IMR-90 (cell line): ENCODE measurements around the gene USP30. TPM values are rescaled to one million over a fixed set of nuclear protein-coding genes. Genes with fewer than 3 reads are reported as not detected.

Source experiments
- ATAC-seq: fragments of 200-7000 bp; cut with Tn5 transposase; 2 replicates; pipeline ENCODE4 v1.9.1; 2020; ENCODE audit warnings: low read depth, mild to moderate bottlenecking, moderate library complexity
- BruUV-seq: library from RNA; stranded (reverse); fragments of 400-500 nt; replicated peaks from 2 replicates; lab custom pipeline; 2021; lab: Mats Ljungman, UMichigan
- CTCF ChIA-PET: fragments of 300-600 bp; formaldehyde crosslinking; extraction: SDS; loops from one replicate; lab custom pipeline; 2021; ENCODE audit warnings: antibody characterized with exemption; lab: Yijun Ruan, JAX
- POLR2A ChIA-PET: fragments of 300-600 bp; sonication (Branson Sonifier 250); formaldehyde crosslinking; loops from one replicate; lab custom pipeline; 2022; ENCODE audit warnings: antibody characterized with exemption; ENCODE audit not compliant: unreplicated experiment; lab: Charles Lee
- DNase-seq: peaks from one replicate; pipeline ENCODE4 v3.0.0; 2013
- H2AFZ ChIP-seq: replicated peaks from 2 replicates; pipeline ENCODE3; 2013; ENCODE audit warnings: low read length, mild to moderate bottlenecking; ENCODE audit not compliant: poor library complexity
- H2AK5ac ChIP-seq: 2 replicates; pipeline ENCODE4 v1.6.1; 2013; ENCODE audit warnings: low read depth, low read length, inconsistent platforms
- H2AK9ac ChIP-seq: replicated peaks from 2 replicates; pipeline ENCODE3; 2013; ENCODE audit warnings: mild to moderate bottlenecking, low read depth, low read length, moderate library complexity; ENCODE audit not compliant: poor library complexity
- H2BK120ac ChIP-seq: 2 replicates; pipeline ENCODE4 v1.6.1; 2013; ENCODE audit warnings: low read depth, low read length, inconsistent platforms
- H2BK15ac ChIP-seq: 3 replicates; pipeline ENCODE4 v1.6.1; 2013; ENCODE audit warnings: low read depth, low read length, inconsistent platforms
- H2BK20ac ChIP-seq: 2 replicates; pipeline ENCODE4 v1.6.1; 2013; ENCODE audit warnings: low read depth, mild to moderate bottlenecking, inconsistent platforms, low read length, moderate library complexity
- H2BK5ac ChIP-seq: 2 replicates; pipeline ENCODE4 v1.6.1; 2013; ENCODE audit warnings: mild to moderate bottlenecking, low read depth, low read length, inconsistent platforms; ENCODE audit not compliant: poor library complexity, severe bottlenecking
- H3K14ac ChIP-seq: replicated peaks from 2 replicates; pipeline ENCODE4 v1.6.1; 2013; ENCODE audit warnings: low read depth, low read length, inconsistent platforms
- H3K18ac ChIP-seq: 2 replicates; pipeline ENCODE4 v1.6.1; 2013; ENCODE audit warnings: low read depth, low read length, control low read depth
- H3K23ac ChIP-seq: 2 replicates; pipeline ENCODE4 v1.6.1; 2013; ENCODE audit warnings: low read depth, low read length, inconsistent platforms
- H3K27ac ChIP-seq: 2 replicates; pipeline ENCODE4 v1.5.1; 2013; ENCODE audit warnings: mild to moderate bottlenecking, control low read depth, low read length; ENCODE audit not compliant: insufficient read depth
- H3K27me3 ChIP-seq: 2 replicates; pipeline ENCODE4 v1.6.1; 2013; ENCODE audit warnings: low read length; ENCODE audit not compliant: control insufficient read depth, insufficient read depth
- H3K36me3 ChIP-seq: 2 replicates; pipeline ENCODE4 v1.6.1; 2013; ENCODE audit warnings: low read length, mixed read lengths; ENCODE audit not compliant: control insufficient read depth, insufficient read depth
- H3K4ac ChIP-seq: 2 replicates; pipeline ENCODE4 v1.6.1; 2013; ENCODE audit warnings: low read depth, low read length, inconsistent platforms
- H3K4me1 ChIP-seq: 2 replicates; pipeline ENCODE4 v1.6.1; 2013; ENCODE audit warnings: low read length, mixed read lengths; ENCODE audit not compliant: control insufficient read depth, insufficient read depth
- H3K4me2 ChIP-seq: 2 replicates; pipeline ENCODE4 v1.6.1; 2013; ENCODE audit warnings: low read depth, mild to moderate bottlenecking, control low read depth, low read length, moderate library complexity
- H3K4me3 ChIP-seq: 2 replicates; pipeline ENCODE4 v1.5.1; 2013; ENCODE audit warnings: low read depth, mild to moderate bottlenecking, control low read depth, low read length, moderate library complexity; ENCODE audit not compliant: insufficient read depth
- H3K56ac ChIP-seq: 2 replicates; pipeline ENCODE4 v1.6.1; 2013; ENCODE audit warnings: low read length, inconsistent platforms; ENCODE audit not compliant: insufficient read depth; ENCODE audit errors: extremely low read depth
- H3K79me1 ChIP-seq, 2 experiments: 2 replicates each; pipeline ENCODE4 v1.6.1; 2013; ENCODE audit warnings: low read length in 2 of 2, inconsistent platforms in 1 of 2, low read depth in 1 of 2
- H3K9ac ChIP-seq: 2 replicates; pipeline ENCODE4 v1.6.1; 2013; ENCODE audit warnings: low read depth, low read length, control low read depth
- H3K9me1 ChIP-seq: 2 replicates; pipeline ENCODE4 v1.6.1; 2013; ENCODE audit warnings: low read length, inconsistent platforms; ENCODE audit not compliant: insufficient read depth
- H3K9me3 ChIP-seq: 2 replicates; pipeline ENCODE4 v1.6.1; 2013; ENCODE audit warnings: low read length; ENCODE audit not compliant: control insufficient read depth, insufficient read depth
- H4K20me1 ChIP-seq: 2 replicates; pipeline ENCODE4 v1.6.1; 2013; ENCODE audit warnings: low read length, inconsistent platforms; ENCODE audit not compliant: insufficient read depth
- H4K5ac ChIP-seq: 2 replicates; pipeline ENCODE4 v1.6.1; 2013; ENCODE audit warnings: mild to moderate bottlenecking, low read depth, low read length, control low read depth
- H4K8ac ChIP-seq, 2 experiments: 2 replicates each; pipeline ENCODE4 v1.6.1; 2013; ENCODE audit warnings: low read depth in 2 of 2, low read length in 2 of 2, control low read depth in 1 of 2, inconsistent platforms in 1 of 2
- H4K91ac ChIP-seq: 2 replicates; pipeline ENCODE4 v1.6.1; 2013; ENCODE audit warnings: low read depth, low read length, inconsistent platforms; ENCODE audit not compliant: insufficient read depth
- BHLHE40 ChIP-seq: fragments of 150-350 bp; IDR thresholded peaks from 2 replicates; pipeline ENCODE4 v1.6.1; 2016; ENCODE audit warnings: mild to moderate bottlenecking, low read depth, low read length
- CEBPB ChIP-seq: IDR thresholded peaks from 2 replicates; pipeline ENCODE4 v1.6.1; 2012; ENCODE audit warnings: low read depth, low read length, improper control_type of control experiment
- CHD1 ChIP-seq: IDR thresholded peaks from 2 replicates; pipeline ENCODE4 v1.6.1; 2012; ENCODE audit warnings: low read depth, low read length, improper control_type of control experiment
- FOS ChIP-seq: fragments of 150-350 bp; IDR thresholded peaks from 2 replicates; pipeline ENCODE4 v1.6.1; 2016; ENCODE audit warnings: low read depth, low read length
- MAFK ChIP-seq: IDR thresholded peaks from 2 replicates; pipeline ENCODE4 v1.6.1; 2012; ENCODE audit warnings: low read depth, low read length, improper control_type of control experiment
- MAZ ChIP-seq: IDR thresholded peaks from 2 replicates; pipeline ENCODE4 v1.6.1; 2012; ENCODE audit warnings: low read depth, mild to moderate bottlenecking, low read length, improper control_type of control experiment, moderate library complexity, borderline replicate concordance
- MXI1 ChIP-seq: IDR thresholded peaks from 2 replicates; pipeline ENCODE4 v1.6.1; 2012; ENCODE audit warnings: low read depth, mild to moderate bottlenecking, low read length, moderate library complexity, borderline replicate concordance
- NFE2L2 ChIP-seq: fragments of 150-350 bp; IDR thresholded peaks from 2 replicates; pipeline ENCODE4 v1.6.1; 2016; ENCODE audit warnings: low read depth, mild to moderate bottlenecking, low read length
- POLR2A ChIP-seq: IDR thresholded peaks from 2 replicates; pipeline ENCODE4 v1.6.1; 2012; ENCODE audit warnings: mild to moderate bottlenecking, low read depth, low read length
- RAD21 ChIP-seq: IDR thresholded peaks from 2 replicates; pipeline ENCODE4 v1.6.1; 2012; ENCODE audit warnings: low read length, improper control_type of control experiment
- RFX5 ChIP-seq: IDR thresholded peaks from 2 replicates; pipeline ENCODE4 v1.8.0; 2012; ENCODE audit warnings: low read depth, mild to moderate bottlenecking, low read length, moderate library complexity
- SMC3 ChIP-seq: fragments of 150-350 bp; IDR thresholded peaks from 2 replicates; pipeline ENCODE4 v1.6.1; 2016; ENCODE audit warnings: low read depth, mild to moderate bottlenecking, antibody characterized with exemption, low read length, moderate library complexity
- WGBS, 2 experiments: methylation state at CpG; one replicate each; pipeline versions ENCODE4 v1.1.5 to v1.1.7; 2013; ENCODE audit warnings: missing lambda C conversion rate in 2 of 2; ENCODE audit not compliant: insufficient read length in 1 of 2; ENCODE audit errors: extremely low coverage in 2 of 2; 5-methylcytosine and 5-hydroxymethylcytosine counted together
- dilution Hi-C: fragments of 300-500 bp; cut with HindIII; formaldehyde crosslinking; loops from one replicate; pipeline ENCODE4 v1.14.3; 2018; ENCODE audit warnings: low sequenced_read_pairs; ENCODE audit not compliant: unreplicated experiment
- in situ Hi-C: fragments of 300-500 bp; cut with MboI; formaldehyde crosslinking; loops from 3 replicates; pipeline ENCODE4 v1.14.3; 2019; ENCODE audit warnings: low sequenced_read_pairs, inconsistent platforms, mixed read lengths
- intact Hi-C: fragments of 100-400 bp; cut with micrococcal nuclease; formaldehyde crosslinking; loops from 2 replicates; pipeline ENCODE4 v1.10.0; 2022
- polyA plus RNA-seq, 3 experiments: library from polyadenylated mRNA; depleted of rRNA; stranded (reverse); fragments of >200 nt; gene quantifications; 2 replicates each; pipeline ENCODE4 v1.2.3, GENCODE V29; 2012; ENCODE audit warnings: low replicate concordance in 1 of 3
- total RNA-seq: library from RNA; depleted of rRNA; stranded (reverse); fragments of >200 nt; gene quantifications from 2 replicates; pipeline ENCODE4 v1.2.3, GENCODE V29; 2012
- TF ChIP-seq, protein P1 (sequence below): conservative IDR thresholded peaks from 2 replicates; pipeline ENCODE4 v1.5.1; 2012; ENCODE audit warnings: mild to moderate bottlenecking, low read depth, low read length, improper control_type of control experiment
- TF ChIP-seq, protein P2 (sequence below): fragments of 150-350 bp; IDR thresholded peaks from 2 replicates; pipeline ENCODE4 v1.6.1; 2017; ENCODE audit warnings: mild to moderate bottlenecking, antibody characterized with exemption, low read length, low read depth
- TF ChIP-seq, protein P3 (sequence below): fragments of 150-350 bp; IDR thresholded peaks from 2 replicates; pipeline ENCODE4 v1.6.1; 2016; ENCODE audit warnings: low read depth, mild to moderate bottlenecking, low read length, moderate library complexity, borderline replicate concordance

USP30 gene
- total and polyA plus RNA-seq, 2 of the 4 experiments (the other 2 are of a cell fraction): 10.4 to 11.2 TPM

DNA sequence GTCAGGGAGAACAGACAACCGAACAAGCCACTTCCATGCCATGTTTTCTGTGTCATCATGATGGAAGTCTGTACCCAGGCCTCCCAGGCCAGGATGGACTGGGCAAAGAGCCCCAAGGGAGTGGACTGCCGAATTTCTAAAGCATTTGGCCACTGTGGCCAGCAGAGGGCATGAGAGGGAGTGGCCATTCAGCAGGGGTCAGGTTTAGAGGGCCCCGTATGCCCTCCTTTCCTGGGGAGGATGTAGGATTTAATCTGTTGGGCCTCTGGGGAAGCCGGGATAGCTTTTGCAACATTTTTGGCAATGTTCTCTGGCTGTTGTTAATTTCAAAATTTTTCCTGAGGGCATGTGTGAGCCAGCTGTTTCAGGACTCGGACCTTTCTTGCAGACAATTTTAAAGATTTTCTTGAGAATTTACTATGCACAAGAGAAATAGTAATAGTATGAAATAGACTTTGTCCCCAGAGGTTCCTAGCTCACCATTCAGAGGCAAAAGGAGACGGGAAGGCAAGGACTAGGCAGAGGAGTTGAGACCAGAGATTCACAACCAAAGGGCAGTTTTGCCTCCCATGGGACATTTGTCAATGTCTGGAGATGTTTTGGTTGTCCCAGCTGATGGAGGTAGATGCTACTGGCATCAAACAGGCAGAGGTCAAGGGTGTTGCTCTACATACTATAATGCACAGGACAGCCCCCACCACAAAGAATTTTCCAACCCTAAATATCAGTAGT is 82.0 kb downstream of the USP30 start:
- dilution Hi-C loops (no loop called here), intact Hi-C loops (loop anchor here (1.0 to 2.0 kb wide), 2 partner anchors 121 to 250 kb away; no protein-coding TSS in a partner anchor), in situ Hi-C loops (no loop called here)
- DNase-seq (no peak), ATAC-seq (peak; percentile 82)
- Histone ChIP-seq H3K23ac (no peak overlapping the region), H2BK120ac (no peak overlapping the region), H3K4ac (no peak overlapping the region), H4K5ac (no peak overlapping the region), H2BK5ac (no peak overlapping the region), H3K9ac (no peak overlapping the region), H3K4me1 (peaks cover 4% of the 10 kb centered on the region; the same call in 1 of the 2 replicates), H2BK15ac (no peak overlapping the region), H3K4me3 (no peak overlapping the region), H3K4me2 (no peak overlapping the region), H3K79me1 (no peaks in the 10 kb centered on the region), H3K27me3 (peaks cover 6% of the 10 kb centered on the region), H2AK9ac (peak overlapping the region; percentile 81), H3K36me3 (no peaks in the 10 kb centered on the region), H3K56ac (no peak overlapping the region), H2AK5ac (no peak overlapping the region), H3K9me1 (no peaks in the 10 kb centered on the region), H3K27ac (no peak overlapping the region), H4K8ac (no peak overlapping the region), H2AFZ (no peak overlapping the region), H2BK20ac (no peak overlapping the region), H3K18ac (no peak overlapping the region), H3K14ac (no peak overlapping the region), H4K91ac (no peak overlapping the region), H4K20me1 (no peaks in the 10 kb centered on the region), H3K9me3 (no peaks in the 10 kb centered on the region)
- ChIA-PET POLR2A (no interaction called here), CTCF (interaction anchor here (0.9 to 1.1 kb wide), 2 partner anchors 10 to 23 kb away, joined by 3 read pairs; no protein-coding TSS in a partner anchor)
- WGBS, 2 experiments: 0% methylated on average over 1 of the region's 6 CpGs; no CpG with 5 or more reads in 1 of the 2 experiments
- BruUV-seq: no TSS peak
- TF ChIP-seq MAZ (no peak), MAFK (no peak), CEBPB (no peak), MXI1 (no peak), RFX5 (no peak), SMC3 (peak; percentile 39), CHD1 (no peak), FOS (no peak), RAD21 (peak; percentile 36), POLR2A (no peak), BHLHE40 (no peak), NFE2L2 (no peak)
- TF ChIP-seq, protein P1, sequence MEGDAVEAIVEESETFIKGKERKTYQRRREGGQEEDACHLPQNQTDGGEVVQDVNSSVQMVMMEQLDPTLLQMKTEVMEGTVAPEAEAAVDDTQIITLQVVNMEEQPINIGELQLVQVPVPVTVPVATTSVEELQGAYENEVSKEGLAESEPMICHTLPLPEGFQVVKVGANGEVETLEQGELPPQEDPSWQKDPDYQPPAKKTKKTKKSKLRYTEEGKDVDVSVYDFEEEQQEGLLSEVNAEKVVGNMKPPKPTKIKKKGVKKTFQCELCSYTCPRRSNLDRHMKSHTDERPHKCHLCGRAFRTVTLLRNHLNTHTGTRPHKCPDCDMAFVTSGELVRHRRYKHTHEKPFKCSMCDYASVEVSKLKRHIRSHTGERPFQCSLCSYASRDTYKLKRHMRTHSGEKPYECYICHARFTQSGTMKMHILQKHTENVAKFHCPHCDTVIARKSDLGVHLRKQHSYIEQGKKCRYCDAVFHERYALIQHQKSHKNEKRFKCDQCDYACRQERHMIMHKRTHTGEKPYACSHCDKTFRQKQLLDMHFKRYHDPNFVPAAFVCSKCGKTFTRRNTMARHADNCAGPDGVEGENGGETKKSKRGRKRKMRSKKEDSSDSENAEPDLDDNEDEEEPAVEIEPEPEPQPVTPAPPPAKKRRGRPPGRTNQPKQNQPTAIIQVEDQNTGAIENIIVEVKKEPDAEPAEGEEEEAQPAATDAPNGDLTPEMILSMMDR: peak; percentile 38
- TF ChIP-seq, protein P2, sequence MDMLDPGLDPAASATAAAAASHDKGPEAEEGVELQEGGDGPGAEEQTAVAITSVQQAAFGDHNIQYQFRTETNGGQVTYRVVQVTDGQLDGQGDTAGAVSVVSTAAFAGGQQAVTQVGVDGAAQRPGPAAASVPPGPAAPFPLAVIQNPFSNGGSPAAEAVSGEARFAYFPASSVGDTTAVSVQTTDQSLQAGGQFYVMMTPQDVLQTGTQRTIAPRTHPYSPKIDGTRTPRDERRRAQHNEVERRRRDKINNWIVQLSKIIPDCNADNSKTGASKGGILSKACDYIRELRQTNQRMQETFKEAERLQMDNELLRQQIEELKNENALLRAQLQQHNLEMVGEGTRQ: no peak
- TF ChIP-seq, protein P3, sequence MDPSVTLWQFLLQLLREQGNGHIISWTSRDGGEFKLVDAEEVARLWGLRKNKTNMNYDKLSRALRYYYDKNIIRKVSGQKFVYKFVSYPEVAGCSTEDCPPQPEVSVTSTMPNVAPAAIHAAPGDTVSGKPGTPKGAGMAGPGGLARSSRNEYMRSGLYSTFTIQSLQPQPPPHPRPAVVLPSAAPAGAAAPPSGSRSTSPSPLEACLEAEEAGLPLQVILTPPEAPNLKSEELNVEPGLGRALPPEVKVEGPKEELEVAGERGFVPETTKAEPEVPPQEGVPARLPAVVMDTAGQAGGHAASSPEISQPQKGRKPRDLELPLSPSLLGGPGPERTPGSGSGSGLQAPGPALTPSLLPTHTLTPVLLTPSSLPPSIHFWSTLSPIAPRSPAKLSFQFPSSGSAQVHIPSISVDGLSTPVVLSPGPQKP: no peak
